T-helper 2 cell treated with Interferon-gamma antibody and Interleukin-4, amounts not matched to agents 5 μg/mL and 100 μg/mL, for 36 hours (primary cell): Measurements from ENCODE around the gene TEX261.
A peak's percentile ranks its signal among the peaks of the same experiment; 100 is the strongest.
"Not testable (repeated sequence)": the region's sequence is repeated elsewhere in the genome, so short reads cannot be mapped to it uniquely, and the experiment has no call there.

Experiments
- DNase-seq: peaks from one replicate; pipeline ENCODE4 v3.0.0; 2021; ENCODE audit warnings: low spot score
- H3K27ac Mint-ChIP-seq: one replicate; pipeline ENCODE4 v1.8.0; 2021; ENCODE audit warnings: mild to moderate bottlenecking, mixed read lengths
- H3K27me3 Mint-ChIP-seq: one replicate; pipeline ENCODE4 v1.8.0; 2021; ENCODE audit warnings: low read depth, mixed read lengths
- H3K36me3 Mint-ChIP-seq: one replicate; pipeline ENCODE4 v1.8.0; 2021; ENCODE audit warnings: low read depth, mixed read lengths
- H3K4me1 Mint-ChIP-seq: one replicate; pipeline ENCODE4 v1.8.0; 2021; ENCODE audit warnings: low read depth, mixed read lengths
- H3K4me3 Mint-ChIP-seq: one replicate; pipeline ENCODE4 v1.8.0; 2022; ENCODE audit warnings: mild to moderate bottlenecking, moderate library complexity, mixed read lengths
- H3K9me3 Mint-ChIP-seq: one replicate; pipeline ENCODE4 v1.8.0; 2021; ENCODE audit warnings: mixed read lengths

Gene TEX261

DNA sequence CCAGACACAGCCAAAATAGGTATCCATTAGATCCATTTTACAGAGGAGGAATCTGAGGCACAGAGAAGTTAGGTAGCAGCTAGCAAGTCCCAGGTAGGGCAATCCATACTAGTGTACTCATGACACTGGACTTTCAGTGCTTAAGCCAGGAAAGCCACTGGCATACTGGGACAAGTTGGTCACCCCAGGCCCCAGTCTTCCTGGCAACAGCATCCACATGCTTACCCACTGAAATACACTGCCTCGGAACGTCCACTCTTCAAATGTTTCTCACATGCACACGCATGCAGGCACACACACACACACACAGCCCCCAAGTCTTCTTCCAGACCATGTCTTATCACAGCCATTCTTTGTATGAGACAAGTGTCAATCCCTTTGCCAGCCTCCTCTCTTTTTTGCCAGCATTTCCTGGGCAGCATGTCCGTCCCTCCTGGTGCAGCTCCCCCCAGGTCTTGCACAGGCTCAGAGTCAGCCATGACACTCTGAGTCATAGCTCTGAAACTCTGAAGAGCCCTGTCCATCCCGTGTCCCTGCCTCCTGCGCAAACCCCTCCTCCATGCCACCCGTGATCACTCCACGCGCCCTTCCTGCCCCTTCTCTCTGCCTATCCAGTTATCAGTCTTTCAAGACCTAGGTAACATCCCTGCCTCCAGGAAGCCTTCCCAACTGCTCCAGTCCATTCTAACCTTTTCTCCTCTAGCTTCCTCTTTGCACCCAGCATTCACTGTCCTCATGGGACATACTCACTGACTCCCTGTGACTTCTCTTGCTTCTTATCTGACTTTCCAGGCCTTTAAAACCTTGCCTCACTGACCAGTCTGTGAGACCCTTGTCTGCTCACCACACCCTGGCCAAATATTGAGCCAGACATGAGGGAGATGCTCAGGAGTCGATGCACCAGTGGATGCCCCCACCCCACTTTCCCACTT, 10.9 kb upstream of the TEX261 start:
- H3K9me3 Mint-ChIP-seq, result no peaks in the 10 kb centered on the region
- H3K36me3 Mint-ChIP-seq, result no peaks in the 10 kb centered on the region
- no peak overlapping the region for H3K4me3 Mint-ChIP-seq
- no peak overlapping the region for H3K27ac Mint-ChIP-seq
- DNase-seq, result no peak
- peaks cover 11% of the 10 kb centered on the region for H3K4me1 Mint-ChIP-seq
- H3K27me3 Mint-ChIP-seq, result peaks cover 3% of the 10 kb centered on the region

GRCh38 chr2:71004857-71005256, 10.2 kb upstream of the TEX261 start:
- H3K36me3 Mint-ChIP-seq, result no peaks in the 10 kb centered on the region
- no peak overlapping the region for H3K4me3 Mint-ChIP-seq
- H3K27me3 Mint-ChIP-seq, result peaks cover 2% of the 10 kb centered on the region
- H3K9me3 Mint-ChIP-seq, result no peaks in the 10 kb centered on the region
- no peak for DNase-seq
- H3K4me1 Mint-ChIP-seq, result peaks cover 14% of the 10 kb centered on the region
- H3K27ac Mint-ChIP-seq, result no peak overlapping the region

DNA sequence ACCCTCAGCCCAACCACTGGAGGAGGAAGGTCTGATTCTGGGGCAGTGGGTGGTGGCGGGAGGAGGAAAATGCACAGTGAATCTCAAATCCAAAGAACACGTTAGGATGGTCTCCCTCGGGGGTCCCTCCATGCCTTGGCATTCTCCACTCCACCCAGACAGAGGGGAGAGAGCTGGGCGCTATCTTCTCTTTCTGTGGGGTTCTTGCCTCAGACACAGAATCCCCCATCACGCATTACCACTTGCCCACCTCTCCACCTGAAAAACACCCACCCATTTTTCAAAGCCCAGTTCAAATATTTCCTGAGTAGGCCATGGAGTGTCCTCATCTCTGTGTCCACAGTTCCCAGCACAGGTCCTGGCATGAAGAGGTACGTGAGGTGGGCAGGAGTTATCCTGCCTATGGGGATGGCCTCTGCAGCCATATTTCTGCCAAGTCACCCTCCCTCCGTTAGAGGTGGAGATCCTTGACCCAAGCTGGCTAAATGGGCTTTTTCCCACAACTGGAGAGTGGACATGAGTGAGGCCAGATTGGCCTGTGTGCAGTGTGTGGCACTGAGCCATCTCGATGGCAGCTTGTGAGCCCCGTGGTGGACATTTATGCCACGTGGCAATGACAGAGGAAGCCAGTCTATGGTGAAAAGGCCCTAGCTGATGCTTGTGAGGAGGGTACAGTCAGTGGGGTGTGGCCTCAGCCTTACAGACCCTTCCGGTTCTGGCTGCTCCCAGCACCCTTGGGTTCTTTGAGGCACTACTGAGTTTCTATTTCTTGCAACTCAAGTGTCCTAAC, 9.5 kb upstream of the TEX261 start:
- H3K27me3 Mint-ChIP-seq, result no peaks in the 10 kb centered on the region
- H3K4me3 Mint-ChIP-seq, result no peak overlapping the region
- no peak overlapping the region for H3K27ac Mint-ChIP-seq
- H3K4me1 Mint-ChIP-seq, result peaks cover 19% of the 10 kb centered on the region
- no peak for DNase-seq
- no peaks in the 10 kb centered on the region for H3K9me3 Mint-ChIP-seq
- H3K36me3 Mint-ChIP-seq, result no peaks in the 10 kb centered on the region

DNA sequence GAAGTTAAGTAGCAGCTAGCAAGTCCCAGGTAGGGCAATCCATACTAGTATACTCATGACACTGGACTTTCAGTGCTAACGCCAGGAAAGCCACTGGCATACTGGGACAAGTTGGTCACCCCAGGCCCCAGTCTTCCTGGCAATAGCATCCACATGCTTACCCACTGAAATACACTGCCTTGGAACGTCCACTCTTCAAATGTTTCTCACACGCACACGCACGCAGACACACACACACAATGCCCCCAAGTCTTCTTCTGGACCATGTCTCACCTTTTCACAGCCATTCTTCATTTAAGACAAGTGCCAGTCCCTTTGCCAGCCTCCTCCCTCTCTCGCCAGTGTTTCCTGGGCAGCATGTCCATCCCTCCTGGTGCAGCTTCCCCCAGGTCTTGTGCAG, 8.7 kb upstream of the TEX261 start:
- Mint-ChIP-seq H3K9me3 (no peaks in the 10 kb centered on the region), H3K4me1 (peaks cover 19% of the 10 kb centered on the region), H3K36me3 (no peaks in the 10 kb centered on the region), H3K27ac (no peak overlapping the region), H3K27me3 (no peaks in the 10 kb centered on the region), H3K4me3 (no peak overlapping the region)
- DNase-seq, result no peak

DNA sequence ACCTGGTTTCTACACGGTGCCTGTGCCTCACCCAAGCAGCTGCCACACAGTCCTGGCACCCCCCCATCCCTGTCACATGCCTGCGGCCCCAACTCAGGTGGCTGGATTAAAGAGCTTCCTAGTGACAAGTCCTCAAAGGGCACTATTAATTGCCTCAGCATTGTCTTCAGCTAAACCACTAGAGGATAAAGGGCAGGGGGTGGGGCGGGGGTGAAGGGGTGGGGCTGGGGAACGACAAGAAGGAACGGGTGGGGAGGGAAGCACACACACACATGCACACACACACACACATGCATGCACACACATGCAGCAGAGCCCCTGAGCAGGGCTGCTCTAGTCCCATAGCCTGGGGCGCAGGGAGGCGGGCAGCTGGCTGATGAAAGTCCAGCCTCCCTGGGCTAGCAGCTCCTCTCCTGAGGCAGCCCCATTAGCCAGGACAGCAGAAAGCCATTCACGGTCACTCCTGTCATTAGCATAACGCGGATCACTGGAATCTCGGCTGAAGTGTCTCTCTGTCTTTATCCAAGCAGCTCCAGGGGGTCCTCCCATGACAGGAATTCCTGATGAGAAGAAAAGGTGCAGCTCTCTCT, 7.4 kb upstream of the TEX261 start:
- peaks cover 19% of the 10 kb centered on the region for H3K4me1 Mint-ChIP-seq
- no peak for DNase-seq
- no peak overlapping the region for H3K27ac Mint-ChIP-seq
- H3K9me3 Mint-ChIP-seq, result no peaks in the 10 kb centered on the region
- H3K36me3 Mint-ChIP-seq, result no peaks in the 10 kb centered on the region
- no peaks in the 10 kb centered on the region for H3K27me3 Mint-ChIP-seq
- no peak overlapping the region for H3K4me3 Mint-ChIP-seq

DNA sequence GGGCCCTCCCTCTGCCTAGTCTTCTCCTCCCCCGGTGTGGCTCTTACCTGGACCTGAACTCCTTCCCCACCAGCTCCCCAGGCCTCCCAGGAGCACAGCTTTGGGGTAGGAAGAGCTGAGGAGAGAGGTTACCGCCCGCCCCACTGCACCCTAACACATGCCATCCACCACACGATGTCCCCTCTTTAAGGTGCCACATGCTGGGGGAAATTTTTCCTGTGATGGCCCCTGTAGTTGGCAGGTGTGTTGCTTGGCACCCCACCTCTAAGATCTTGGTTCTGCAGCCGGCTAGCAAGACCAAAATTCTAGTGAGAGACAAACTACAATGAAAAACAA, 6.9 kb upstream of the TEX261 start:
- no peaks in the 10 kb centered on the region for H3K36me3 Mint-ChIP-seq
- no peak overlapping the region for H3K4me3 Mint-ChIP-seq
- H3K27me3 Mint-ChIP-seq, result no peaks in the 10 kb centered on the region
- H3K27ac Mint-ChIP-seq, result no peak overlapping the region
- H3K9me3 Mint-ChIP-seq, result no peaks in the 10 kb centered on the region
- H3K4me1 Mint-ChIP-seq, result peaks cover 19% of the 10 kb centered on the region
- DNase-seq, result no peak

GRCh38 chr2:71000780-71001591, 6.3 kb upstream of the TEX261 start:
- H3K36me3 Mint-ChIP-seq, result no peaks in the 10 kb centered on the region
- peak; percentile 76 for DNase-seq
- H3K4me1 Mint-ChIP-seq, result peaks cover 19% of the 10 kb centered on the region
- no peaks in the 10 kb centered on the region for H3K9me3 Mint-ChIP-seq
- H3K4me3 Mint-ChIP-seq, result peak overlapping the region; percentile 77
- H3K27ac Mint-ChIP-seq, result peak overlapping the region; percentile 69
- no peaks in the 10 kb centered on the region for H3K27me3 Mint-ChIP-seq

DNA sequence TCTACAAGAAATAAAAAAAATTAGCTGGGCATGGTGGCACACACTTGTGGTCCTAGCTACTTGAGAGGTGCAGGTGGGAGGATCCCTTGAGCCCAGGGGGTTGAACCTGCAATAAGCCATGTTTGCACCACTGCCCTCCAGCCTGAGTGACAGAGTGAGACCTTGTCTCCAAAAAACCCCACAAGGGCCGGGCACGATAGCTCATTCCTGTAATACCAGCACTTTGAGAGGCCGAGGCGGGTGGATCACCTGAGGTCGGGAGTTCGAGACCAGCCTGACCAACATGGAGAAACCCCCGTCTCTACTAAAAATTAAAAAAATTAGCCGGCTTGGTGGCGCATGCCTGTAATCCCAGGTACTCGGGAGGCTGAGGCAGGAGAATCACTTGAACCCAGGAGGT, 5.3 kb upstream of the TEX261 start:
- H3K27ac Mint-ChIP-seq, H3K4me3 Mint-ChIP-seq, H3K9me3 Mint-ChIP-seq, H3K36me3 Mint-ChIP-seq, DNase-seq, H3K27me3 Mint-ChIP-seq: not testable (repeated sequence)
- H3K4me1 Mint-ChIP-seq, result peaks cover 24% of the 10 kb centered on the region

DNA sequence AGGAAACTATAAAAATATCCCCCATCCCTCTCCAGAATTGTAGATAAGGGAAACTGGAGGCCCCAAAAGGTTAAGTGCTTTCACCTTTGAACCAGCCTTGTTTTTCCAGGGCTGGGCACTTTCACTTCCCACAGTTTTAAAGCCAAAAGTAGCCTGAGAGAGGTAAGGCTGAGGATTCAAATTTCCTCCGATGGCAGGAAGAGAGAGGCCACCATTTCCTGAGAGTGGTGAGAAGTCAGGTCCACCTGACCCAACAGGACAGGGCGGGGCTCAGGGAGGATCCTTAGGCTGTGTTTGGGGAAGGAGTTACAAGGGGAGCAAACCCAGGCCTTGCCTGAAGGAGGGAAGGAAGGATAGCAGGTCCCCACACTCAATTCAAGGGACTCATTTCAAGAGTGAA, 4.7 kb upstream of the TEX261 start:
- peaks cover 24% of the 10 kb centered on the region for H3K4me1 Mint-ChIP-seq
- H3K4me3 Mint-ChIP-seq, result no peak overlapping the region
- H3K27ac Mint-ChIP-seq, result no peak overlapping the region

DNA sequence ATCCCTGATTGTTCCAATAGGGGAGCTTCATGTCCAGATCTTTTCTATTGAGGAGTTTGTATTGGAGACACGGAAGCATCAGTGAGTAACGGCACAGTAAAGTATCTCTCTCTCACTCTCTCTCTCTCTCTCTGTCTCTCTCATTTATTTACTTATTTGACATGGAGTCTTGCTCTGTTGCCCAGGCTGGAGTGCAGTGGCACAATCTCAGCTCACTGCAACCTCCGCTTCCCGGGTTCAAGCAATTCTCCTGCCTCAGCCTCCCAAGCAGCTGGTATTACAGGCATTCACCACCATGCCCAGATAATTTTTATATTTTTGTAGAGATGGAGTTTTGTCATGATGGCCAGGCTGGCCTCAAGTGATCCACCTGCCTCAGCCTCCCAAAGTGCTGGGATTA, 4.2 kb upstream of the TEX261 start:
- H3K4me1 Mint-ChIP-seq, result peaks cover 26% of the 10 kb centered on the region
- not testable (repeated sequence) for H3K9me3 Mint-ChIP-seq, H3K27ac Mint-ChIP-seq, H3K36me3 Mint-ChIP-seq, H3K4me3 Mint-ChIP-seq, H3K27me3 Mint-ChIP-seq, DNase-seq

More for the DNA sequence above, 4.7 kb upstream of the TEX261 start:
- no peak for DNase-seq
- no peaks in the 10 kb centered on the region for H3K9me3 Mint-ChIP-seq
- no peaks in the 10 kb centered on the region for H3K27me3 Mint-ChIP-seq
- H3K36me3 Mint-ChIP-seq, result no peaks in the 10 kb centered on the region

DNA sequence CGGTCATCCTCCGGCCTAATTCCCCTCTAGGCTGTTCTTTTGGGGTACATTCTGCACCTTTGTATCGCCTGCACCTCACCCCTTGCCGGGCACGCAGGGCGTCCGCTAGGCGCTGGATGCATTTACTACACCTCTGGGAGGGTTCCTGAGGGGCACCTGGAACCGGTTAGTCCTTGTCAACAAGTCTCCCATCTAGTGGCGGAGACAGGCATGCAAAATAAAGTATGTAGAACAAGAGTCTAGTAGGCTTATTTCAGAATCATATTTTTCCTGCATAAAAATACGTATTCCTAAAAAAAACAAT, 705 bp upstream of the TEX261 start:
- Mint-ChIP-seq H3K4me3 (peak overlapping the region; percentile 86), H3K4me1 (peaks cover 25% of the 10 kb centered on the region), H3K36me3 (peaks cover 14% of the 10 kb centered on the region), H3K27ac (peak overlapping the region; percentile 60), H3K27me3 (no peaks in the 10 kb centered on the region), H3K9me3 (no peaks in the 10 kb centered on the region)
- DNase-seq, result peak; percentile 41

GRCh38 chr2:70994009-70994698, 519 bp downstream of the TEX261 start:
- Mint-ChIP-seq H3K27ac (peak overlapping the region; percentile 89), H3K4me3 (peak overlapping the region; percentile 94), H3K4me1 (peaks cover 19% of the 10 kb centered on the region), H3K9me3 (no peaks in the 10 kb centered on the region), H3K36me3 (peaks cover 14% of the 10 kb centered on the region), H3K27me3 (no peaks in the 10 kb centered on the region)
- peak; percentile 72 for DNase-seq
